WI38 (cell line): ENCODE measurements around the gene SMIM29.

Source experiments
- H3K4me3 ChIP-seq: 2 replicates; pipeline ENCODE4 v1.5.1; 2011; ENCODE audit warnings: low read depth, mild to moderate bottlenecking, control low read depth, low read length
- CTCF ChIP-seq: IDR thresholded peaks from 2 replicates; pipeline ENCODE4 v1.5.1; 2012; ENCODE audit warnings: low read depth, mild to moderate bottlenecking, control low read depth, low read length

SMIM29 gene

GRCh38 chr6:34240329-34241248 lies 8.2 kb downstream of the SMIM29 start:
- no peak for TF ChIP-seq CTCF
- H3K4me3 ChIP-seq, result peak overlapping the region; percentile 88

- no peak for TF ChIP-seq CTCF
- H3K4me3 ChIP-seq, result peak overlapping the region; percentile 88
Observed at GRCh38 chr6:34239893-34240292, 8.9 kb downstream of the SMIM29 start.

- peak overlapping the region; percentile 88 for H3K4me3 ChIP-seq
- TF ChIP-seq CTCF, result no peak
Observed at GRCh38 chr6:34239500-34239825, 9.3 kb downstream of the SMIM29 start.

GRCh38 chr6:34238585-34239499 lies 10.0 kb downstream of the SMIM29 start:
- no peak for TF ChIP-seq CTCF
- peak overlapping the region; percentile 88 for H3K4me3 ChIP-seq

- H3K4me3 ChIP-seq, result peak overlapping the region; percentile 88
- no peak for TF ChIP-seq CTCF
Observed at GRCh38 chr6:34237722-34238584, 10.9 kb downstream of the SMIM29 start.

GRCh38 chr6:34237316-34237721 lies 11.5 kb downstream of the SMIM29 start:
- H3K4me3 ChIP-seq, result peak overlapping the region; percentile 88
- TF ChIP-seq CTCF, result no peak
